ENCODE results near the gene KCP.

- TF ChIP-seq CTCF (IDR thresholded peaks at IDR 0.05), result no peak
- no peak for TF ChIP-seq ZFX (IDR thresholded peaks at IDR 0.05; ENCODE audit: borderline replicate concordance)
Observed at GRCh38 chr7:128871050-128871449, 39.5 kb downstream of the KCP start.

Measured in 22Rv1 (cell line).